OCI-LY3 (cell line): ENCODE results near the gene TUBGCP2.

Source experiments
- CTCF ChIP-seq: fragments of 200-600, 300-600 bp; sonication (generic); IDR thresholded peaks from 2 replicates; pipeline ENCODE4 v1.5.1; 2014; ENCODE audit warnings: antibody characterized with exemption, low read length, low read depth
- EZH2phosphoT487 ChIP-seq: fragments of 200-600 bp; shearing (Covaris generic); IDR thresholded peaks from 2 replicates; pipeline ENCODE4 v1.6.1; 2018; ENCODE audit warnings: antibody characterized with exemption, mixed run types, low read depth

GRCh38 chr10:133267829-133268228, 40.8 kb downstream of the TUBGCP2 start:
- TF ChIP-seq EZH2phosphoT487 (no peak), CTCF (no peak)
